Measurements from ENCODE around the gene RBM12. TPM values are rescaled to one million over a fixed set of nuclear protein-coding genes. Genes with fewer than 3 reads are reported as not detected.

Gene RBM12
- total and polyA plus RNA-seq, 2 of the 4 experiments (the other 2 are of a cell fraction), result 44.7 to 65.8 TPM

DNA sequence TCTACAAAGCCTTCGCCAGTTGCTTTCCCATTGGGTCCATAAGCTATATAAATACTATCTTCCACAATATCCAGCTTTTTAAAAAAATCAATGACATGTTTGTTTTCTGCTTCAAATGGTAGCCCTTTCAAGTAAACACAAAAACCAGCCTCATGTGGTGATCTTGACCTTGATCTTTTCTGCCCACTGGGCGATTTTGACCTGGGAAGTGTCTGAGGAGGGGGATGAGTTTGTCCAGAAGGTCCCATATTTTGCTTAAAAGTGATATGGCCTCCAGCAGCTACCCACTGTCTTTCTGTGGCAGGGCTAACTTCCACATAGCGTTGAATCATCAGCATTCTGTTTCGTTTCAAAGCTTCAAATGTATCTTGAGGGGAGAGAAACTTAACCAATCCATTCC, 10.8 kb downstream of the RBM12 start:
- dilution Hi-C loops (cut with HindIII; ENCODE audit: low sequenced_read_pairs, unreplicated experiment), result no loop called here
- Histone ChIP-seq H3K36me3 (ENCODE audit: control insufficient read depth, insufficient read depth, low read length) (peaks cover 23% of the 10 kb centered on the region), H3K4ac (ENCODE audit: low read depth, low read length) (no peak overlapping the region), H3K9me1 (ENCODE audit: insufficient read depth, low read length) (peaks cover 16% of the 10 kb centered on the region), H3K27me3 (ENCODE audit: control insufficient read depth, insufficient read depth, low read length) (no peaks in the 10 kb centered on the region), H3K9me3 (ENCODE audit: control insufficient read depth, insufficient read depth, low read length) (no peaks in the 10 kb centered on the region), H3K79me1 (ENCODE audit: low read depth in 1 of 2, low read length in 2 of 2) (peaks cover 25 to 69% of the 10 kb centered on the region in 2 experiments), H4K8ac (ENCODE audit: low read depth in 2 of 2, low read length in 2 of 2) (no peak overlapping the region), H2BK120ac (ENCODE audit: low read depth, low read length) (no peak overlapping the region), H4K5ac (ENCODE audit: low read depth, low read length) (no peak overlapping the region), H3K9ac (ENCODE audit: low read depth, low read length) (no peak overlapping the region), H4K91ac (ENCODE audit: insufficient read depth, low read depth, low read length) (no peak overlapping the region), H3K23ac (ENCODE audit: low read depth, low read length) (no peak overlapping the region), H3K4me3 (ENCODE audit: insufficient read depth, low read depth, low read length) (no peak overlapping the region), H2BK5ac (ENCODE audit: low read depth, low read length, poor library complexity, severe bottlenecking) (no peak overlapping the region), H3K56ac (ENCODE audit: extremely low read depth, insufficient read depth, low read length) (no peak overlapping the region), H3K18ac (ENCODE audit: low read depth, low read length) (no peak overlapping the region), H2BK20ac (ENCODE audit: low read depth, low read length) (no peak overlapping the region), H3K4me1 (ENCODE audit: control insufficient read depth, insufficient read depth, low read length) (peaks cover 9% of the 10 kb centered on the region), H4K20me1 (ENCODE audit: insufficient read depth, low read length) (peaks cover 91% of the 10 kb centered on the region), H2AFZ (replicated peaks; ENCODE audit: low read length, poor library complexity) (no peak overlapping the region), H3K4me2 (ENCODE audit: low read depth, low read length) (no peak overlapping the region), H3K14ac (replicated peaks; ENCODE audit: low read depth, low read length) (no peak overlapping the region), H2AK9ac (replicated peaks; ENCODE audit: low read depth, low read length, poor library complexity) (no peak overlapping the region), H2BK15ac (ENCODE audit: low read depth, low read length) (no peak overlapping the region), H3K27ac (ENCODE audit: insufficient read depth, low read length) (no peak overlapping the region), H2AK5ac (ENCODE audit: low read depth, low read length) (no peak overlapping the region)
- intact Hi-C loops (cut with micrococcal nuclease), result no loop called here
- TSS peak; percentile 35 for BruUV-seq (replicated peaks)
- ChIA-PET POLR2A (ENCODE audit: unreplicated experiment) (no interaction called here), CTCF (no interaction called here)
- DNase-seq (no peak), ATAC-seq (ENCODE audit: low read depth) (no peak)
- no peak for TF ChIP-seq RAD21 (IDR thresholded peaks at IDR 0.05; ENCODE audit: low read length)
- TF ChIP-seq, protein P1, sequence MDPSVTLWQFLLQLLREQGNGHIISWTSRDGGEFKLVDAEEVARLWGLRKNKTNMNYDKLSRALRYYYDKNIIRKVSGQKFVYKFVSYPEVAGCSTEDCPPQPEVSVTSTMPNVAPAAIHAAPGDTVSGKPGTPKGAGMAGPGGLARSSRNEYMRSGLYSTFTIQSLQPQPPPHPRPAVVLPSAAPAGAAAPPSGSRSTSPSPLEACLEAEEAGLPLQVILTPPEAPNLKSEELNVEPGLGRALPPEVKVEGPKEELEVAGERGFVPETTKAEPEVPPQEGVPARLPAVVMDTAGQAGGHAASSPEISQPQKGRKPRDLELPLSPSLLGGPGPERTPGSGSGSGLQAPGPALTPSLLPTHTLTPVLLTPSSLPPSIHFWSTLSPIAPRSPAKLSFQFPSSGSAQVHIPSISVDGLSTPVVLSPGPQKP (IDR thresholded peaks at IDR 0.05; ENCODE audit: borderline replicate concordance, low read depth, low read length), result no peak
- no peak for TF ChIP-seq RFX5 (IDR thresholded peaks at IDR 0.05; ENCODE audit: low read depth, low read length)
- TF ChIP-seq, protein P2, sequence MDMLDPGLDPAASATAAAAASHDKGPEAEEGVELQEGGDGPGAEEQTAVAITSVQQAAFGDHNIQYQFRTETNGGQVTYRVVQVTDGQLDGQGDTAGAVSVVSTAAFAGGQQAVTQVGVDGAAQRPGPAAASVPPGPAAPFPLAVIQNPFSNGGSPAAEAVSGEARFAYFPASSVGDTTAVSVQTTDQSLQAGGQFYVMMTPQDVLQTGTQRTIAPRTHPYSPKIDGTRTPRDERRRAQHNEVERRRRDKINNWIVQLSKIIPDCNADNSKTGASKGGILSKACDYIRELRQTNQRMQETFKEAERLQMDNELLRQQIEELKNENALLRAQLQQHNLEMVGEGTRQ (IDR thresholded peaks at IDR 0.05; ENCODE audit: low read depth, low read length), result no peak
- TF ChIP-seq POLR2A (IDR thresholded peaks at IDR 0.05; ENCODE audit: low read depth, low read length), result no peak
- TF ChIP-seq CEBPB (IDR thresholded peaks at IDR 0.05; ENCODE audit: low read depth, low read length), result no peak
- no peak for TF ChIP-seq SMC3 (IDR thresholded peaks at IDR 0.05; ENCODE audit: low read depth, low read length)
- TF ChIP-seq NFE2L2 (IDR thresholded peaks at IDR 0.05; ENCODE audit: low read depth, low read length), result no peak
- TF ChIP-seq MXI1 (IDR thresholded peaks at IDR 0.05; ENCODE audit: borderline replicate concordance, low read depth, low read length), result no peak
- TF ChIP-seq MAZ (IDR thresholded peaks at IDR 0.05; ENCODE audit: borderline replicate concordance, low read depth, low read length), result no peak
- TF ChIP-seq, protein P3, sequence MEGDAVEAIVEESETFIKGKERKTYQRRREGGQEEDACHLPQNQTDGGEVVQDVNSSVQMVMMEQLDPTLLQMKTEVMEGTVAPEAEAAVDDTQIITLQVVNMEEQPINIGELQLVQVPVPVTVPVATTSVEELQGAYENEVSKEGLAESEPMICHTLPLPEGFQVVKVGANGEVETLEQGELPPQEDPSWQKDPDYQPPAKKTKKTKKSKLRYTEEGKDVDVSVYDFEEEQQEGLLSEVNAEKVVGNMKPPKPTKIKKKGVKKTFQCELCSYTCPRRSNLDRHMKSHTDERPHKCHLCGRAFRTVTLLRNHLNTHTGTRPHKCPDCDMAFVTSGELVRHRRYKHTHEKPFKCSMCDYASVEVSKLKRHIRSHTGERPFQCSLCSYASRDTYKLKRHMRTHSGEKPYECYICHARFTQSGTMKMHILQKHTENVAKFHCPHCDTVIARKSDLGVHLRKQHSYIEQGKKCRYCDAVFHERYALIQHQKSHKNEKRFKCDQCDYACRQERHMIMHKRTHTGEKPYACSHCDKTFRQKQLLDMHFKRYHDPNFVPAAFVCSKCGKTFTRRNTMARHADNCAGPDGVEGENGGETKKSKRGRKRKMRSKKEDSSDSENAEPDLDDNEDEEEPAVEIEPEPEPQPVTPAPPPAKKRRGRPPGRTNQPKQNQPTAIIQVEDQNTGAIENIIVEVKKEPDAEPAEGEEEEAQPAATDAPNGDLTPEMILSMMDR (conservative IDR thresholded peaks at IDR 0.05; ENCODE audit: low read depth, low read length), result no peak
- no peak for TF ChIP-seq MAFK (IDR thresholded peaks at IDR 0.05; ENCODE audit: low read depth, low read length)
- TF ChIP-seq BHLHE40 (IDR thresholded peaks at IDR 0.05; ENCODE audit: low read depth, low read length), result no peak
- TF ChIP-seq FOS (IDR thresholded peaks at IDR 0.05; ENCODE audit: low read depth, low read length), result no peak
- TF ChIP-seq CHD1 (IDR thresholded peaks at IDR 0.05; ENCODE audit: low read depth, low read length), result no peak
- TF ChIP-seq RCOR1 (IDR thresholded peaks at IDR 0.05; ENCODE audit: insufficient replicate concordance, low read length), result no peak
- WGBS, 2 experiments (ENCODE audit: extremely low coverage in 2 of 2, insufficient read length in 1 of 2), result 100% methylated on average over 1 of the region's 4 CpGs; no CpG with 5 or more reads in 1 of the 2 experiments
- in situ Hi-C loops (cut with MboI; ENCODE audit: low sequenced_read_pairs), result no loop called here

Data from IMR-90 (cell line).